HG03066 (cell line): ENCODE data around the gene PAX5.

Source experiments
- ATAC-seq: cut with Tn5 transposase; IDR thresholded peaks from one replicate; pipeline ENCODE4 v1.9.1; 2021; ENCODE audit warnings: low read depth; ENCODE audit not compliant: unreplicated experiment

PAX5 gene

GRCh38 chr9:36905101-36906066 is 128.7 kb downstream of the PAX5 start:
- ATAC-seq, result no peak

- ATAC-seq, result no peak
Measured at GRCh38 chr9:36903541-36904435, 130.3 kb downstream of the PAX5 start.

GRCh38 chr9:36902861-36903524 is 131.1 kb downstream of the PAX5 start:
- no peak for ATAC-seq

- no peak for ATAC-seq
Measured at GRCh38 chr9:36902080-36902716, 131.9 kb downstream of the PAX5 start.

- no peak for ATAC-seq
Measured at GRCh38 chr9:36901528-36901927, 132.5 kb downstream of the PAX5 start.

- no peak for ATAC-seq
Measured at GRCh38 chr9:36900856-36901220, 133.2 kb downstream of the PAX5 start.

- ATAC-seq, result no peak
Measured at GRCh38 chr9:36900136-36900855, 133.8 kb downstream of the PAX5 start.

GRCh38 chr9:36899406-36899805 is 134.7 kb downstream of the PAX5 start:
- no peak for ATAC-seq

- no peak for ATAC-seq
Measured at GRCh38 chr9:36898431-36899020, 135.5 kb downstream of the PAX5 start.

GRCh38 chr9:36897478-36897877 is 136.6 kb downstream of the PAX5 start:
- ATAC-seq, result no peak

GRCh38 chr9:36897019-36897418 is 137.0 kb downstream of the PAX5 start:
- ATAC-seq, result no peak

- no peak for ATAC-seq
Measured at GRCh38 chr9:36896296-36896695, 137.8 kb downstream of the PAX5 start.

GRCh38 chr9:36895744-36896260 is 138.3 kb downstream of the PAX5 start:
- no peak for ATAC-seq

- no peak for ATAC-seq
Measured at GRCh38 chr9:36894695-36895310, 139.3 kb downstream of the PAX5 start.

- ATAC-seq, result no peak
Measured at GRCh38 chr9:36893911-36894310, 140.2 kb downstream of the PAX5 start.

GRCh38 chr9:36893184-36893583 is 140.9 kb downstream of the PAX5 start:
- ATAC-seq, result no peak

- ATAC-seq, result no peak
Measured at GRCh38 chr9:36892279-36892678, 141.8 kb downstream of the PAX5 start.

GRCh38 chr9:36891341-36891811 is 142.7 kb downstream of the PAX5 start:
- ATAC-seq, result no peak

GRCh38 chr9:36889844-36890243 is 144.2 kb downstream of the PAX5 start:
- ATAC-seq, result no peak
